ENCODE results near the gene BEND5. TPM values are rescaled to one million over a fixed set of nuclear protein-coding genes. Genes with fewer than 3 reads are reported as not detected.

BEND5 gene, protein sequence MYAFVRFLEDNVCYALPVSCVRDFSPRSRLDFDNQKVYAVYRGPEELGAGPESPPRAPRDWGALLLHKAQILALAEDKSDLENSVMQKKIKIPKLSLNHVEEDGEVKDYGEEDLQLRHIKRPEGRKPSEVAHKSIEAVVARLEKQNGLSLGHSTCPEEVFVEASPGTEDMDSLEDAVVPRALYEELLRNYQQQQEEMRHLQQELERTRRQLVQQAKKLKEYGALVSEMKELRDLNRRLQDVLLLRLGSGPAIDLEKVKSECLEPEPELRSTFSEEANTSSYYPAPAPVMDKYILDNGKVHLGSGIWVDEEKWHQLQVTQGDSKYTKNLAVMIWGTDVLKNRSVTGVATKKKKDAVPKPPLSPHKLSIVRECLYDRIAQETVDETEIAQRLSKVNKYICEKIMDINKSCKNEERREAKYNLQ
- total RNA-seq, result 10 to 100 TPM; 25.9 to 34.7 TPM

DNA sequence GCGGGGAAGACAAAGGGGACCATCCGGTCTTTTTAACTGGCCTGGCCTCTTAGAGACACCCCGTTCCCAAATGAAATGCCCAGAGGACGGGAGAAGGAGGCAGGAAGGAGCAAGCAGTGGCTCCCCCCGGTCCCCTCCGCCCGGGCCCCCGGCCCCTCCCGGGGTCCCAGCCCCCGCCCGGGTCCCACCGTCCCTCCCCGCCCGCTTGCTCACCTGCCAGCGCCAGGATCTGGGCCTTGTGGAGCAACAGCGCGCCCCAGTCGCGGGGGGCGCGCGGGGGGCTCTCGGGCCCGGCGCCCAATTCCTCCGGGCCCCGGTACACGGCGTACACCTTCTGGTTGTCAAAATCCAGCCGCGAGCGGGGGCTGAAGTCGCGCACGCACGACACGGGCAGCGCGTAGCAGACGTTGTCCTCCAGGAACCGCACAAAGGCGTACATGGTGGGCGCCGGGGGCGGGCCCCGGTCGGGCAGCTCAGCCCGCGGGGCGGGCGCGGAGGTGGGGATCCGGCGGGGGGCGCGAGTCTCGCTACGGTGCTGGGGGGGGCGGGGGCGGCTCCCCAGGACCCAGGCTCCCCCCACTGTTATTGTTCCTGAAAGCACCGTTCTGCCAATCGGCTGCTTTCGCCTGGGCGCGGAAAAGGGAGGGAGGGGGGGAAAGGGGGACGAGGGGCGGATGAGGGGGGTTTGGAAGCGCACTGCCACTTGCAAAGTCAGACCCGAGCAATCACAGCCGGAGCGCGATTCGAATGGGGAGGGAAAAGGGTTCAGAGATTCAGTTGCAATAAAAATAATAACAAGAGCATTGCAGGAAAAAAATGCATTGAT lies at the start of gene BEND5:
TSS of gene BEND5 (minus strand) at position 499 of the 826 bp plus-strand sequence. CDS start at position 439, 60 bp downstream.
- intact Hi-C loops (cut with DNase I, micrococcal nuclease), result loop anchor here in 1 of 2 experiments (5.0 kb wide), 1 partner anchor 304 kb away; the partner anchor contains the start of gene SPATA6

DNA sequence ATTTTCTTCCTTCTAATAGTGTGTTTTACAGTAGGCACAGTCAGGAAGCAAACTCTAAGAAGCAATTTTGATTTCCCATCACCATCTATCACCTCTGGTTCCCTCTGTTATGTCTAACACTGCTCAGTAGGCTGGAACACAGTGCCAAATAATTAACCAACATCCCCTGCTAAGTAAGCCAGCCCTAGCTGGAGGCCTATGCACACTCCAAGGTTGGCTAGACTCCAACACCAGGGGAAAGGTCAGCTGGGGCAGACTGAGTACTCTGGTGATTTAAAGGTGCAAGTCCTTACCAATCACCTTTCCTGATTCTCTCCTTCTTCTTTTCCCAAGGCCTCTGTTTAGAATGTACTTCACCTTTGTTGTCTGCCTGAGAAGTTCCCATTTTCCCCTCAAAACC lies 46.5 kb upstream of the BEND5 start:
- H3K36me3 Mint-ChIP-seq (ENCODE audit: low read depth), result no peaks in the 10 kb centered on the region
- H3K27ac Mint-ChIP-seq, result no peak overlapping the region
- peaks cover 11% of the 10 kb centered on the region for H3K27me3 Mint-ChIP-seq
- ChIA-PET POLR2A (no interaction called here), CTCF (no interaction called here)
- intact Hi-C loops (cut with DNase I, micrococcal nuclease), result no loop called here
- H3K4me3 Mint-ChIP-seq, result no peak overlapping the region
- H3K9me3 Mint-ChIP-seq (ENCODE audit: low read depth), result no peaks in the 10 kb centered on the region
- H3K4me1 Mint-ChIP-seq, result no peaks in the 10 kb centered on the region
- DNase-seq (no peak), ATAC-seq (no peak)

More for the DNA sequence above, at the start of gene BEND5:
- H3K9me3 Mint-ChIP-seq (ENCODE audit: low read depth), result no peaks in the 10 kb centered on the region
- peaks cover 19% of the 10 kb centered on the region for H3K36me3 Mint-ChIP-seq (ENCODE audit: low read depth)
- POLR2A ChIA-PET, result no interaction called here
- peak within 1 kb of the TSS; percentile 82 for H3K27ac Mint-ChIP-seq
- H3K4me1 Mint-ChIP-seq, result peaks cover 36% of the 10 kb centered on the region
- peak; percentile 77 for DNase-seq
- H3K27me3 Mint-ChIP-seq, result peaks cover 7% of the 10 kb centered on the region
- peak within 1 kb of the TSS; percentile 85 for H3K4me3 Mint-ChIP-seq
- CTCF ChIA-PET, result no interaction called here
- ATAC-seq, result peak; percentile 72

DNA sequence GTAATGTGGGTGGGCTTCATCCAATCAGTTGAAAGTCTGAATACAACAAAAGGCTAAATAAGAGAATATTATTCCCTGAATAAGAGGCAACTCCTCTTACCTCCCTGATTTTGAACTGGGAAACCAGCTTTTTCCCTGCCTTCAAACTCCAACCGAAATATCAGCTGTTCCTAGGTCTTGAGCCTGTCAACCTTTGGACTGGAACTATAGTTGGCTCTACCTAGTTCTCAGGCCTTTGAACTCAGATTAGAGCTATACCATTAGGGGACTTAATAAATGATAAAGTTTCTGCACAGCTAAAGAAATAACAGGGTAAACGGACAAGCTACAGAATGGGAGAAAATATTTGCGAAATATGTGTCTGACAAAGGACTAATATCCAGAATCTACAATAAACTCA lies 43.8 kb upstream of the BEND5 start:
- CTCF ChIA-PET, result no interaction called here
- DNase-seq (no peak), ATAC-seq (no peak)
- H3K9me3 Mint-ChIP-seq (ENCODE audit: low read depth), result no peaks in the 10 kb centered on the region
- H3K4me3 Mint-ChIP-seq, result no peak overlapping the region
- H3K4me1 Mint-ChIP-seq, result no peaks in the 10 kb centered on the region
- peaks cover 8% of the 10 kb centered on the region for H3K27me3 Mint-ChIP-seq
- no peaks in the 10 kb centered on the region for H3K36me3 Mint-ChIP-seq (ENCODE audit: low read depth)
- POLR2A ChIA-PET, result no interaction called here
- intact Hi-C loops (cut with DNase I, micrococcal nuclease), result no loop called here
- H3K27ac Mint-ChIP-seq, result no peak overlapping the region

DNA sequence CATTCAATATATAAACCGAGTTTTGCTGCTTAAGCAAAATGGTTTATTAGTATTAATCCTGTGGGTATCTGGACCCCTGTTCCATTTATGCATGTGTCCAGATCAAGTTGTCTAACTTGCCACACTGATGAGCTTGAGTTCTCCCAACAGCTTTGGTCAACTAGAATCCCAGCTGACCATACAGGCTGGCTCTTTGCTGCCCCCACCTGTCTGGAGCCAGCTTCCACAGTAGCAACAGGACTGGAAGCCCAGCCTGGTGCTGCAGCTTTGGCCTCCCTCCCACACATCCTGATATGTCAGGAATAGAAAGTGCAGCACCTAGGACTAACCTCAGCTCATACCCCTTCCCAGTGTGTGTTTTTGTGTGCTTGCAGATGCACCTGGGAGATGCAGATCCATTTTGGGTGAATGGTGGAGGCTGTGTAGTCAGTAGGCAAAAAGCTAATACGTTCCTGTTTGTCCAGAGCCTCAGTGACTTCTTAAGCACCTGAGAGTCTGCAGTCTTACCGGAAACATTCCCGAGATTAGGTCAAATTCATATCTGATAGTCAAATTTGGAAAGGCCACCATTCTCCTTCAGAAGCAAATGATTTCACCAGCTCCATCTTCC lies 40.9 kb upstream of the BEND5 start:
- Mint-ChIP-seq H3K9me3 (ENCODE audit: low read depth) (no peaks in the 10 kb centered on the region), H3K27ac (no peak overlapping the region), H3K4me1 (no peaks in the 10 kb centered on the region), H3K27me3 (peaks cover 6% of the 10 kb centered on the region), H3K36me3 (ENCODE audit: low read depth) (no peaks in the 10 kb centered on the region), H3K4me3 (no peak overlapping the region)
- ATAC-seq (peak; percentile 58), DNase-seq (peak; percentile 66)
- intact Hi-C loops (cut with DNase I, micrococcal nuclease), result loop anchor here (1.0 to 5.0 kb wide), 2 partner anchors 140 to 245 kb away; no protein-coding TSS in a partner anchor
- ChIA-PET POLR2A (no interaction called here), CTCF (interaction anchor here (1.0 to 2.3 kb wide), 4 partner anchors 14 to 243 kb away, joined by 3 to 23 read pairs (median 7); no protein-coding TSS in a partner anchor)

DNA sequence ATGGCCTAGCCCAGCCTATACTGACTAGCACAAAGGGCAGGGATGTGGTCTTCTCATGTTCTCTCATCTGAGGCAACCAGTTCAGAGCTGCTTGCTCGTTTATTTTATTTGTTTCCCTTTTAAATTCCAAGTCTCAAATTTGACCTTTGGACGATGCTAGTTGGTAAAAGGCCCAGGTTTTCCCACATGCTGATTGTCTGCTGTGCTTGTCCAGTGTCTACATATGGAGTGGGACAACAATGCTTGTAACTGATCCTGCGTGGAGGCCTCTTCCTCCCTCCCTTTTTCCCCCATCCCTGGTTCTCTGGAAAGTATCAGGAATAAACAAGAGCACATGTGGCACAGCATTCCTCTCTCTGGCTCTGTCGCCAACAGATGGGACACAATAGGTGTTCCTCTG lies 34.0 kb upstream of the BEND5 start:
- no peak for DNase-seq
- CTCF ChIA-PET, result no interaction called here
- Mint-ChIP-seq H3K9me3 (ENCODE audit: low read depth) (no peaks in the 10 kb centered on the region), H3K4me3 (no peak overlapping the region), H3K36me3 (ENCODE audit: low read depth) (no peaks in the 10 kb centered on the region), H3K27ac (no peak overlapping the region), H3K27me3 (peaks cover 2% of the 10 kb centered on the region), H3K4me1 (no peaks in the 10 kb centered on the region)
- no peak for ATAC-seq
- POLR2A ChIA-PET, result no interaction called here
- intact Hi-C loops (cut with DNase I, micrococcal nuclease), result no loop called here

DNA sequence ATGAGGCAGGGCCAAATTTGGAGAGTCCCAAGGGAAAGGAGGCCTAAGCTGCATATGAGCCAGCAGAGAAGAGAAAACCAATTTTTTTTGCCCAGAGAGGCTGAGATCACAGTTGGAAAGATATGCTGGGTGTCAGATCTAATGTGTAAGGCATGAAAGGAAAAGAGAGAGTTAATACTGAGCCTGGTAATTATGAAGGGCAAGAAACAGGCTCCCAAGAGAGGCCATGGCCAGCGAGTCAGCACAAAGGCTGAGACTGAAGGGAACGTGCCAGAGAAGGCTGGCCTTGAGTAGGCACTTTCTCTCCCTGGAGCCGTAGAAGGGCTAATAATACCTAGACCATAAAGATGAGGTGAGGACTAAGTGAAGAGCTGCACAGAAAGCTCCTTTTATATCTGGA lies 31.8 kb upstream of the BEND5 start:
- POLR2A ChIA-PET, result no interaction called here
- H3K4me1 Mint-ChIP-seq, result no peaks in the 10 kb centered on the region
- ATAC-seq (no peak), DNase-seq (no peak)
- CTCF ChIA-PET, result interaction anchor here (1.0 kb wide), 1 partner anchor 131 kb away, joined by 6 read pairs; no protein-coding TSS in a partner anchor
- H3K27me3 Mint-ChIP-seq, result peaks cover 2% of the 10 kb centered on the region
- H3K27ac Mint-ChIP-seq, result no peak overlapping the region
- no peaks in the 10 kb centered on the region for H3K9me3 Mint-ChIP-seq (ENCODE audit: low read depth)
- no peak overlapping the region for H3K4me3 Mint-ChIP-seq
- intact Hi-C loops (cut with DNase I, micrococcal nuclease), result no loop called here
- no peaks in the 10 kb centered on the region for H3K36me3 Mint-ChIP-seq (ENCODE audit: low read depth)

DNA sequence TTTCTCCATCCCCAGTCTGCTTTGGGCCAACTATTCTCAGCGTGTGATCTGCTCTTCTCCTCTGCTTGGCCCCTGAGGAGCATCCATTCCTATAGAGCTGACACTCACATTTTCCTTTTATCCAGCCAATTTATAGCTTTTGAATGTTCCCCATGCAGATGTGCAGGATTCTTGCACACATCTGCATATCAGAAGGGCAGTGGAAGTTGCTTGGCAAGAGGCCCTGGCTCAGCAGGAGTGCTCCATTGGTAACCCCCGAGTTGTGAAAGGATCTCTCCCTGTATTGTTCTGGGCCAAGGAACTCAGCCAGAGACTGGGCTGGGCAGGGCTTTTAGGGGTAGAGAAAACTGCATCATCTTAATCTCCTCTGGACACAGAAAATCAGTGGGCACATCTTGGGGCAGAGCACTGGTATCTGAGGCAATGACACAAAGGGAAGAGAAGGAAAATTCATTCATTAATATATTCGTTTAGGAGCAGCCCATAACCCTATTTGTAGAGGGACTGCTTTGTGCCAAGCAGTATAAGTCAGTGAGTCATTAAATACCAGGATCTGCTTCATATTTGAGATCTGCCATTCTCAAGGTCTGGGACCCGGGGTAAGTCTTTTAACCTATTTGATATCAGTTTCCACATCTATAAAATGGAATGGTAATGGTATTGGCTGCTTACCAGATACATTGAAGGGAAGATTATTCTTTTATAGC lies 31.0 kb upstream of the BEND5 start:
- no peak overlapping the region for H3K4me3 Mint-ChIP-seq
- ChIA-PET POLR2A (no interaction called here), CTCF (interaction anchor here (1.0 kb wide), 1 partner anchor 131 kb away, joined by 6 read pairs; no protein-coding TSS in a partner anchor)
- no peaks in the 10 kb centered on the region for H3K4me1 Mint-ChIP-seq
- H3K27me3 Mint-ChIP-seq, result peaks cover 2% of the 10 kb centered on the region
- intact Hi-C loops (cut with DNase I, micrococcal nuclease), result no loop called here
- DNase-seq (no peak), ATAC-seq (no peak)
- no peak overlapping the region for H3K27ac Mint-ChIP-seq
- H3K9me3 Mint-ChIP-seq (ENCODE audit: low read depth), result no peaks in the 10 kb centered on the region
- no peaks in the 10 kb centered on the region for H3K36me3 Mint-ChIP-seq (ENCODE audit: low read depth)

DNA sequence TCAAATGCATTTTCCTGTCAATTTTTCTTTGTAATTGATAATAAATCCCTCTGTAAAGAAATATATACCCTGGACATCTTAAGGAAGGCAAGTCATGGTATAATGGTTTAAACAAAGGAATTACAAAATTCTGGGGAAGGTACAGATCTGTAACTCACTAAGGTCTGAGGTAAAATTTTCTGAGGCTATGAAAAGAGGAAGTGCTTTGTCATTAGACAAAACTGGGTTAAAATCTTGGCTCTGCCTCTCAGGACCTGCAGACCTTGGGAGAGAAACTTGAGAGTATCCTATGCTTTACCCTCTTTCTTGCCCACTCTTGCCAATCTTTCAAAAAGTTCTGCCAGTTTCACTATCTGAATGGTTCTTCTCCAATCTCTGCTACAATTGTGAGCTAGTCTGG lies 26.8 kb upstream of the BEND5 start:
- ChIA-PET POLR2A (no interaction called here), CTCF (interaction anchor here (1.1 to 3.1 kb wide), 2 partner anchors 14 to 20 kb away, joined by 5 to 11 read pairs; no protein-coding TSS in a partner anchor)
- Mint-ChIP-seq H3K4me3 (no peak overlapping the region), H3K4me1 (no peaks in the 10 kb centered on the region), H3K27me3 (peaks cover 13% of the 10 kb centered on the region), H3K27ac (no peak overlapping the region), H3K9me3 (ENCODE audit: low read depth) (no peaks in the 10 kb centered on the region), H3K36me3 (ENCODE audit: low read depth) (no peaks in the 10 kb centered on the region)
- intact Hi-C loops (cut with DNase I, micrococcal nuclease), result no loop called here
- ATAC-seq (no peak), DNase-seq (no peak)

DNA sequence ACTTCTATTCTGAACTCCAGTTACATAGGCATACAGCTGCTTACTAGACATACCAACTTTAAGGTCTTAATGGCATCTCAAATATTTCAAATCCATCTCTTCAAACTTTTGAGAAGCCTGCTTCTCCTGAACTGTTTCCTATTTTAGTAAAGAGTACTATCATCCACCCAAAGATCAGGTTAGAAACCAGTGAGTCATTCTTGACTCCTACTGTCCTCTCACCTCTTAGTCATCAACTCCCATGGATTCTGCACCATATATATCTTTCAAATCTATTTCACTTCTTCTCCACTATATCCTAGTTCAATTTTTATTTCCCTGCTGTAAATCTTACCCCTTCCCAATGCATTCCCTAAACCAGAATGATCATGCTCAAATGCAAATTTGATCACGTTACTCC lies 18.1 kb upstream of the BEND5 start:
- peaks cover 21% of the 10 kb centered on the region for H3K4me1 Mint-ChIP-seq
- no peak overlapping the region for H3K27ac Mint-ChIP-seq
- intact Hi-C loops (cut with DNase I, micrococcal nuclease), result no loop called here
- H3K9me3 Mint-ChIP-seq (ENCODE audit: low read depth), result no peaks in the 10 kb centered on the region
- H3K36me3 Mint-ChIP-seq (ENCODE audit: low read depth), result no peaks in the 10 kb centered on the region
- ChIA-PET POLR2A (no interaction called here), CTCF (interaction anchor here (0.6 kb wide), 1 partner anchor 99 kb away, joined by 3 read pairs; no protein-coding TSS in a partner anchor)
- peak; percentile 59 for ATAC-seq
- peaks cover 21% of the 10 kb centered on the region for H3K27me3 Mint-ChIP-seq
- H3K4me3 Mint-ChIP-seq, result no peak overlapping the region
- no peak for DNase-seq

DNA sequence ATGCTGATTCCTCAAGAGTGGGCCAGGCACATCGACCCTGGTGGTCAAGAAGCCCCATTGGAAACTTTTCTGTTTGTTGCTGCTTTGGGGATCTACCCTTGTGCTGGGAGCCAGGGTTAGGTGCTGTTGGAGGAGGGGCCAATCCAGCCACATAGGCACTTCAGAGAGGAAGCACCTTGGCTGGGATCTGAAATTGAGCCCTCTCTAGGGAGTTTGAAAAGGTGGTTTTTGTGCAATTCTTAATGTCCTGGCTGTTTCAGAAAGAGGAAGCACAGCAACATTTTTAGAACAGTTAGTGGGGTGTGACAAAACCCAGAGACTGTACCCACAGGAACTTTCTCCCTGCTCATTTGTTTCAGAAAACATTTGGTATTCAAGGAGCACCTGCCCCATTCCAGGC lies 17.2 kb upstream of the BEND5 start:
- H3K4me1 Mint-ChIP-seq, result peaks cover 25% of the 10 kb centered on the region

DNA sequence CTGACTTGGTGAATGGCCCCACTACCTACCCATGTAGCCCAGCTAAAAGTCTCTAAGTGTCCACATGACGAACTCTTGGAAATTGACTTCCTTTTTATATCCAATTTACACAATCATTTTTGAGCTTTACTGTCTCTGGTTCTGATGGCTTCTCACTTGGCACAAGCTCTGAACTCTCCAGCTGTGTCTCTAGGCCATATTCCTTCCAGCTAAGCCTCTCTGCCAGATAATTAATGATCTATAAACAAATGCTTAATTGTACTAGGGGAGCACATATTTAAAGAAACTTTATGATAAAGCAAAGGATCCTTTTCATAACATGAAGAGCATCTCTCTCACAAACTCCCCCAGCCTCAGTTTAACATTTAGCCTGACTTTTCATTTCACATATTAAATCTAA lies 16.3 kb upstream of the BEND5 start:
- Mint-ChIP-seq H3K4me3 (no peak overlapping the region), H3K9me3 (ENCODE audit: low read depth) (no peaks in the 10 kb centered on the region), H3K27ac (no peak overlapping the region), H3K4me1 (peaks cover 25% of the 10 kb centered on the region), H3K27me3 (peaks cover 11% of the 10 kb centered on the region), H3K36me3 (ENCODE audit: low read depth) (no peaks in the 10 kb centered on the region)
- DNase-seq (no peak), ATAC-seq (no peak)
- POLR2A ChIA-PET, result no interaction called here
- intact Hi-C loops (cut with DNase I, micrococcal nuclease), result no loop called here
- CTCF ChIA-PET, result interaction anchor here (0.6 to 1.1 kb wide), 4 partner anchors 21 to 1847 kb away, joined by 3 read pairs; no protein-coding TSS in a partner anchor

More for the DNA sequence above, 17.2 kb upstream of the BEND5 start:
- peaks cover 16% of the 10 kb centered on the region for H3K27me3 Mint-ChIP-seq
- ChIA-PET CTCF (interaction anchor here (0.6 kb wide), 1 partner anchor 98 kb away, joined by 3 read pairs; no protein-coding TSS in a partner anchor), POLR2A (no interaction called here)
- no peak overlapping the region for H3K27ac Mint-ChIP-seq
- no peak overlapping the region for H3K4me3 Mint-ChIP-seq
- ATAC-seq, result no peak
- DNase-seq, result no peak
- H3K36me3 Mint-ChIP-seq (ENCODE audit: low read depth), result no peaks in the 10 kb centered on the region
- intact Hi-C loops (cut with DNase I, micrococcal nuclease), result no loop called here
- no peaks in the 10 kb centered on the region for H3K9me3 Mint-ChIP-seq (ENCODE audit: low read depth)

Data from activated CD4-positive, alpha-beta T cell treated with anti-CD3 and anti-CD28 coated beads for 36 hours (primary cell).